Frontal cortex (tissue), 4 donors: ENCODE data around the gene BLVRB. TPM values are rescaled to one million over a fixed set of nuclear protein-coding genes. Genes with fewer than 3 reads are reported as not detected.

Experiments used
- DNase-seq, 2 donors: peaks; one replicate each; pipeline ENCODE4 v3.0.0; 2012; ENCODE audit warnings: low spot score in 2 of 2
- FAIRE-seq: peaks from 2 replicates; lab custom pipeline; 2012; peaks lifted over from hg19 to GRCh38; lab: Jason Lieb, UNC
- total RNA-seq: library from RNA; depleted of rRNA; stranded (reverse); fragments of >200 nt; gene quantifications from one replicate; pipeline ENCODE4 v1.2.3, GENCODE V29; 2014
- donor health status: control.
- donor health status: control.
- donor health status: control.

The BLVRB gene
- total RNA-seq, 1 donor from 2014 or later = 29.3 TPM

GRCh38 chr19:40425450-40426287 lies 39.9 kb downstream of the BLVRB start, which contains the start of gene SERTAD1:
Gene SERTAD1, minus strand, starts transcription at chr19:40425992. Its CDS starts 2,446 bp downstream, at chr19:40423546.
- DNase-seq (peak; percentile 99 to 100), FAIRE-seq (peak; percentile 82)

DNA sequence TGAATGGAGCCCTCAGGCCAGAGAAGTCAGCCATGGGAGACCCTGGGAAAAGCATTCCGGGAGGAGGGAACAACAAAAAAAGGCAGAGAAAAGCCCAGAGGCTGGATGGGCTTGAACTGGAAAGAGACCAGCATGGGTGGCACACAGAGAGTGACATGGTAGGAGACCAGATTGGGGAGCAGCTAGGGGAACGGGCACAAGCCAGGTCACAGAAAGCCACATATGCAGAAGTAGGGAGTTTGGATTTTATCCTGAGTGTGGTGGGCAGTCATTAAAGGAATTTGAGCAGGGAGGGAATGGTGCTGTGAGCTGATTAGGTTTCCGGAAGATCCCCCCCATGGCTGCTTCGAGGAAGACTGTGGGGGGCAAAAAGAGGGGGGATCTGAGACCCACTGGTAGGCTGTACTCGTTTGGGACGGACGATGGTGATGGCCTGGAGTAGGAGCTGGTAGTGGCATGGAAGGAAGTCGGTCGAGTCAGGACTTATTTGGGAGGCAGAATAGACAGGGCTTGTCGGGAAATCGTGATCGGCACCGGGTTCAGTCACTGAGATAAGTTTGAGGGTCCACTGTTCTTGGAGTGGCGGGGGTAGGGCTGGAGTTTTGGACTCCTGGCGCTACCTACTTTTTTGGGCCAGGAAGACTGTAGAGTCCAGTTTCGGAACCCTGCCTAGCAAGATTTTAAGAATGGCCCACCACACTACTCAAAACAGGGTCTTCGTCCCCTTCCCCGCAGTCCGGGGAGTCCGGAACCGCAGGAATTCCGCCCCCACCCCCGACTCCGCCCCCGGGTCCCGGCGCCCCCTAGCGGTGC lies 40.7 kb downstream of the BLVRB start:
- FAIRE-seq (no peak), DNase-seq (peak in 1 of 2 donors; percentile 72)

GRCh38 chr19:40423938-40424337 lies 41.6 kb downstream of the BLVRB start:
- FAIRE-seq (no peak), DNase-seq (no peak)

GRCh38 chr19:40422748-40423566 lies 42.6 kb downstream of the BLVRB start:
- FAIRE-seq (no peak), DNase-seq (no peak)

DNA sequence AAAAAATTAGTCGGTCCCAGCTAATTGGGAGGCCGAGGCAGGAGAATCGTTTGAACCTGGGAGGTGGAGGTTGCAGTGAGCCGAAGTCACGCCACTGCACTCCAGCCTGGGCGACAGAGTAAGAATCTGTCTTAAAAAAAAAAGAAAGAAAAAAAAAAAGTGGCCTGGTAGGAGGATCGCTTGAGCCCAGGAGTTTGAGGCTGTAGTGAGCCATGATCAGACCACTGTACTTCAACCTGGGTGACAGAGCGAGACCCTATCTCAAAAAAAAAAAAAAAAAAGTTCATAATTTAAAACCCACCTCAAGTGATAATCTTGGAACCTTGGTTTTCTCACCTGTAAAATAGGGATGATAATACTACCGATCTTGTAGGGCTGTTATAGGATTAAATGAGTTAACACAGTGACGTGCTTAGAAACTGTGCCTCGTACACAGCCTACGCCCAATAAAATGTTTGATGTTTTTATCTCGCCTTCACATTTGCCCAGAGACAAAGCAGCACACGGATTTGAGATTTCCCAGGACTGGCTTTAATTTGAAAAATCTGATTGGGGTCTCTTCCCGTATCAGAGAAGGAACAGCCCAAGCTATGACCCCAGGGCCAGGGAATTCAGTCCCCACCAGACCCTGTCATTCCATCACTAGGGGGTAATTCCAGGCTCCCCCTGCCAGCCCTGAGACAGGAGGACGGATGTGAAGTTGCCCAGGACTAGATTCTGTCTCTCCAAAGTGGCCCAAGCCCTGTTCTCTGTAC lies 43.4 kb downstream of the BLVRB start:
- no peak for FAIRE-seq
- no peak for DNase-seq

DNA sequence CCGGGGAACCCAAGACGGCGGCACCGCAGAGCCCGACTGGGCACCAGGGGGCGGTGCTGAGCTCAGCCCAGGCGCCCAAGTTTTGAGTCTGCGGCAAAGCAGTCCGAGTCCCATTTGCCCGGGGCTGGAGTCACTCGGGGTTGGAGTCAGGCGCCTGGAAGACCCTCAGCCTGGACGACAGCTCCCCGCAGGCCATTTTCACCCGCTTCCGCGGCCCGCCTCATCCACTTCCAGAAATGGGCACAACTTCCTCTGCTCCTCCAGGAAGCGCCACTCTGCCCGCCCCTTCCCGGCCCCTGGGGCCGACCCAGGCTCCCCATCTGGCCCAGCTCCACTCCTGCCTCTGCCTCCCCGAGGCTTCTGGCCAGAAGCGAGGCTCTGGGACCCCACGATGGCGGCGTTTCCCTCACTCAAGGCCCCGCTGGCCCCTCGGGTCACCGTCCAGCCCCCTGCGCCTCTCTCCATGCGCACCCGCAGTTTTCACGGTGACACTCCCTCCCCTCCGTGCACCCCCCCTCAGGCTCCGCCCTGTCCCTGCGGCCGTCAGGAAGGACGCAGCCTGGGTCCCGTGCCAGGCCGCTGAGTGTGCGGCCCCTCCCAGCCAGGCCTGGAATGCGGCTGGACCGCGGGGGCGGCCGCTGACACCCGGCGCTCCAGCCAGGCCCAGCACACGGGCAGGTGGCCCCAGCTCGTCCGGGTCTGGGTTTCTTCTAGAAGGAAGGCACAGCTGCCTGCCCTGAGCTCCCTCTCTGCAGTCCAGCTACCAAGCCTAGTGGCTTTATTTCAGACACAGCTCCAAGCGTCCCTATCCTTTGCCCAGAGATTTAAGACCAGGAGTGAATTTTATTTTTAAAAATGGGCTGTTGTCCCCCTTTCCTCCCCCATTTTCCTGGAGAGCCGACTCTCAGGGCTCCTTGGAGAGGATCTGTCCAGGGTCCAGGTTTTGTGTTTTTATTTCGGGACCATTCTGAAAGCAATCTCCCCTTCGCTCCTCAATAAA lies 44.5 kb downstream of the BLVRB start:
- no peak for FAIRE-seq
- peak; percentile 82 to 92 for DNase-seq

- DNase-seq = no peak
- FAIRE-seq = no peak
These were observed 45.1 kb downstream of the BLVRB start for GRCh38 chr19:40420451-40420765.

DNA sequence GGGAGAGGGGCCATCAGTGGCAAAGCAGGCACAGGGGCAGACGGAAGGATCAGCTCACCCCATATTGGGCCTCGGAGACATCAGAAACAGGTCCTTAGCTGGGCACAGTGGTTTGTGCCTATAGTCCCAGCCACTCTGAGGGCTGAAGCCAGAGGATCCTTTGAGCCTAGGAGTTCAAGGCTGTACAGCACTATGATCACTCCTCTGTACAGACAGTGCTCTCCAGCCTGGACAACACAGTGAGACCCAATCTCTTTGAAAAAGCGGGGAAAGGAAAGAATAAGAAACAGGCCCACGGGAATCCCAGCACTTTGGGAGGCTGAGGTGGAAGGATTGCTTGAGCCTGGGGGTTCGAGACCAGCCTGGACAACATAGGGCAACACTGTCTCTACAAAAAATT lies 45.8 kb downstream of the BLVRB start:
- FAIRE-seq (no peak), DNase-seq (no peak)

- FAIRE-seq (no peak), DNase-seq (no peak)
These were observed 46.4 kb downstream of the BLVRB start for GRCh38 chr19:40419066-40419612.

DNA sequence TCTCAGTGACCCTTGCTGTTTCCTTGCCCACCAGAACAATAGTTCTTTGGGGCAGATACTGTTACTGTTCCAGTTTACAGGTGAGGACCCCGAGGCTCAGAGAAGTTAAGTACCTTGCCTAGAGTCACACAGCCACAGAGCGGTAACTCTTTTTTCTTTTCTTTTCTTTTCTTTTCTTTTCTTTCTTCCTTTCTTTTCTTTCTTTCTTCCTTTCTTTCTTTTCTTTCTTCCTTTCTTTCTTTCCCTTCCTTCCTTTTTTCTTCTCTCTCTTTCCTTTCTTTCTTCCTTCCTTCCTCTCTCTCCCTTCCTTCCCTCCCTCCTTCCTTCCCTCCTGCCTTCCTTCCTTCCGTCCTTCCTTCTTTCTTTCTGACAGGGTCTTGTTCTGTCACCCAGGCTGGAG lies 47.5 kb downstream of the BLVRB start:
- no peak for FAIRE-seq

GRCh38 chr19:40417643-40417981 lies 47.9 kb downstream of the BLVRB start:
- FAIRE-seq (no peak), DNase-seq (no peak)

More for the DNA sequence above, 47.5 kb downstream of the BLVRB start:
- DNase-seq = no peak

- FAIRE-seq (no peak), DNase-seq (no peak)
These were observed 48.5 kb downstream of the BLVRB start for GRCh38 chr19:40416918-40417642.

DNA sequence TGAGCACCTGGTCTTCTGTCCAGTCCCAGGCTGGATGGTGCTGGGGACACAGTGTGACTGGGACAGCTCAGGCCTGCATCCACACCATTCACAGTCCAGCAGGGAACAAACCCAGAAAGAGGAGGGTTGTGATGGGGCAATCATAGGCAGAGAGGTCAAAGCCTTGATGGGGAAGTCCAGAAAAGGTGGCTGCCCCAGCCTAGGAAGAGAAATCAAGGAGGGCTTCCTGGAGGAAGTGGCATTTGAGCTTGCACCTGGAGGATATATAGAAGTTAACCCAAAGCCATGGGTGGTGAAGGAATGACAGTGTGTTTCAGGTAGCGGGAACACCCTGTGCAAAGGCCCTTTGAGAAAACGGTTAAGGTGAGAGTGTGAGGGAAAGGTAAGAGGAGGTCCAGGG lies 49.8 kb downstream of the BLVRB start:
- FAIRE-seq (no peak), DNase-seq (no peak)

- DNase-seq (no peak), FAIRE-seq (no peak)
These were observed 50.7 kb downstream of the BLVRB start for GRCh38 chr19:40414542-40415535.

GRCh38 chr19:40413291-40413845 lies 52.2 kb downstream of the BLVRB start, which contains the start of gene PRX:
Gene PRX, minus strand, starts transcription at chr19:40413378. Its CDS starts 5,446 bp downstream, at chr19:40407932.
- DNase-seq = no peak
- no peak for FAIRE-seq

GRCh38 chr19:40412866-40413265 lies 52.7 kb downstream of the BLVRB start:
- FAIRE-seq = no peak
- DNase-seq = no peak
